K562 (cell line): ENCODE data around the gene AKAP6. TPM values are rescaled to one million over a fixed set of nuclear protein-coding genes. Genes with fewer than 3 reads are reported as not detected.

Source experiments
- ATAC-seq: fragments of 200-7000 bp; cut with Tn5 transposase; 3 replicates; pipeline ENCODE4 v1.9.1; 2020; ENCODE audit warnings: moderate library complexity
- BruUV-seq: library from RNA; stranded (reverse); fragments of 400-500 nt; replicated peaks from 2 replicates; lab custom pipeline; 2021; lab: Mats Ljungman, UMichigan
- CTCF ChIA-PET: fragments of 300-600 bp; formaldehyde crosslinking; extraction: SDS; loops from one replicate; lab custom pipeline; 2021; ENCODE audit warnings: low intra/inter-chr PET ratio; lab: Yijun Ruan, JAX
- POLR2A ChIA-PET: fragments of 300-600, 350-650 bp; sonication (Branson Sonifier 250); formaldehyde crosslinking; extraction: SDS; loops from one replicate; lab custom pipeline; 2021; ENCODE audit warnings: antibody characterized with exemption, inconsistent platforms; lab: Yijun Ruan, JAX
- DNase-seq, 4 experiments: peaks; one replicate each; pipeline versions ENCODE4 v3.0.0 to v3.0.0-alpha.2; 2011 to 2018; ENCODE audit warnings: low spot score in 3 of 4, mixed read lengths in 3 of 4; ENCODE audit errors: extremely low read depth in 1 of 4
- FAIRE-seq: peaks from 2 replicates; lab custom pipeline; 2011; peaks lifted over from hg19 to GRCh38; lab: Jason Lieb, UNC
- H2AFZ ChIP-seq: 2 replicates; pipeline ENCODE4 v1.6.0; 2011; ENCODE audit warnings: low read depth, low read length, control low read depth, inconsistent platforms
- H3K27ac ChIP-seq: fragments of 200-600 bp; 3 replicates; pipeline ENCODE4 v1.8.0; 2011; ENCODE audit warnings: low read depth, mild to moderate bottlenecking, control low read depth, inconsistent platforms, low read length, moderate library complexity, mixed read lengths; ENCODE audit errors: extremely low read depth
- H3K27me3 ChIP-seq, 2 experiments: fragments of 300-600 bp in 1 of 2; 2 replicates in 1 of 2; 3 replicates in 1 of 2; pipeline versions ENCODE4 v1.6.0 to v1.8.0; 2011; ENCODE audit warnings: inconsistent platforms in 2 of 2, low read length in 2 of 2, mild to moderate bottlenecking in 1 of 2, mixed read lengths in 1 of 2, moderate library complexity in 1 of 2; ENCODE audit not compliant: control insufficient read depth in 2 of 2, insufficient read depth in 2 of 2
- H3K36me3 ChIP-seq: fragments of 300-600 bp; 3 replicates; pipeline ENCODE4 v1.8.0; 2011; ENCODE audit warnings: mild to moderate bottlenecking, low read length, inconsistent platforms; ENCODE audit not compliant: control insufficient read depth, insufficient read depth
- H3K4me1 ChIP-seq, 2 experiments: fragments of 200-600 bp in 1 of 2; replicated peaks in 1 of 2; 2 replicates in 1 of 2; 3 replicates in 1 of 2; pipeline versions ENCODE4 v1.5.1 to v1.8.0; 2011; ENCODE audit warnings: inconsistent platforms in 2 of 2, low read length in 2 of 2, mild to moderate bottlenecking in 1 of 2, mixed read lengths in 1 of 2, moderate library complexity in 1 of 2; ENCODE audit not compliant: control insufficient read depth in 2 of 2, insufficient read depth in 2 of 2
- H3K4me2 ChIP-seq: 2 replicates; pipeline ENCODE4 v1.6.1; 2011; ENCODE audit warnings: low read length, control low read depth, inconsistent platforms, mixed read lengths; ENCODE audit not compliant: insufficient read depth
- H3K4me3 ChIP-seq: fragments of 200-600 bp; sonication (generic), shearing (Covaris generic); 2 replicates; pipeline ENCODE4 v1.5.1; 2016; ENCODE audit warnings: control low read depth, inconsistent platforms
- H3K79me2 ChIP-seq: fragments of 200-600 bp; 3 replicates; pipeline ENCODE4 v1.8.0; 2011; ENCODE audit warnings: low read length, inconsistent platforms; ENCODE audit not compliant: control insufficient read depth, insufficient read depth
- H3K9ac ChIP-seq, 2 experiments: 2 replicates each; pipeline versions ENCODE4 v1.6.0 to v1.6.1; 2011; ENCODE audit warnings: low read depth in 2 of 2, low read length in 2 of 2, control low read depth in 1 of 2, inconsistent platforms in 1 of 2, mild to moderate bottlenecking in 1 of 2, mixed read lengths in 1 of 2; ENCODE audit not compliant: insufficient read depth in 1 of 2
- H3K9me1 ChIP-seq: one replicate; pipeline ENCODE4 v1.6.0; 2011; ENCODE audit warnings: inconsistent platforms, mild to moderate bottlenecking, low read length, moderate library complexity; ENCODE audit not compliant: control insufficient read depth, insufficient read depth
- H3K9me3 ChIP-seq: replicated peaks from 2 replicates; pipeline ENCODE4 v1.5.1; 2011; ENCODE audit warnings: low read depth, low read length, inconsistent platforms; ENCODE audit not compliant: control insufficient read depth, insufficient read depth
- H4K20me1 ChIP-seq: replicated peaks from 2 replicates; pipeline ENCODE4 v1.6.1; 2011; ENCODE audit warnings: low read length, inconsistent platforms, mixed read lengths; ENCODE audit not compliant: control insufficient read depth, insufficient read depth
- CEBPG ChIP-seq, 3 experiments: fragments of 200-800 bp in 1 of 3; sonication (Bioruptor generic) in 1 of 3; sonication (generic) in 1 of 3; formaldehyde crosslinking in 1 of 3; IDR thresholded peaks in 2 of 3; conservative IDR thresholded peaks in 1 of 3; 2 replicates each; pipeline versions ENCODE4 v1.6.1 to v1.8.0; 2016 to 2022; ENCODE audit warnings: missing compliant biosample characterization in 2 of 3, missing genetic modification characterization in 2 of 3, mild to moderate bottlenecking in 1 of 3, missing genetic modification reagents in 1 of 3
- ERF ChIP-seq: fragments of 450-650 bp; formaldehyde crosslinking; IDR thresholded peaks from 2 replicates; pipeline ENCODE4 v1.4.0; 2020; ENCODE audit warnings: mild to moderate bottlenecking, mixed read lengths
- FOXK2 ChIP-seq, 2 experiments: fragments of 450-650 bp; IDR thresholded peaks in 1 of 2; conservative IDR thresholded peaks in 1 of 2; 2 replicates each; pipeline ENCODE4 v1.6.1; 2016; ENCODE audit warnings: low read depth in 2 of 2, mild to moderate bottlenecking in 1 of 2
- KDM1A ChIP-seq, 2 experiments: fragments of 450-650 bp; IDR thresholded peaks; 2 replicates each; pipeline ENCODE4 v1.6.1; 2016; ENCODE audit warnings: mild to moderate bottlenecking in 2 of 2
- MEIS2 ChIP-seq: fragments of 450-650 bp; IDR thresholded peaks from 2 replicates; pipeline ENCODE4 v1.6.1; 2014; ENCODE audit warnings: mild to moderate bottlenecking; ENCODE audit not compliant: partially characterized antibody
- SMAD4 ChIP-seq: fragments of 250-450 bp; sonication (Bioruptor Pico); conservative IDR thresholded peaks from 2 replicates; pipeline ENCODE4 v1.8.0; 2021; ENCODE audit warnings: inconsistent platforms, mild to moderate bottlenecking, moderate library complexity
- SRSF9 ChIP-seq: fragments of 200-400 bp; formaldehyde crosslinking; IDR thresholded peaks from 2 replicates; pipeline ENCODE4 v1.6.1; 2017; ENCODE audit warnings: low read depth, low read length, borderline replicate concordance
- in situ Hi-C: fragments of 300-500 bp; cut with MboI; formaldehyde crosslinking; loops from 4 replicates; pipeline ENCODE4 v1.15.0; 2018; ENCODE audit warnings: inconsistent platforms, mixed read lengths
- intact Hi-C: fragments of 100-400 bp; cut with micrococcal nuclease; formaldehyde crosslinking; loops from 2 replicates; pipeline ENCODE4 v1.14.2; 2022
- polyA plus RNA-seq, 8 experiments: library from polyadenylated mRNA; depleted of rRNA in 4 of 8; stranded (reverse) in 5 of 8; unstranded in 3 of 8; fragments of >200 nt; fragmentation: Nextera tagmentation in 2 of 8; fragmentation: Illumina TruSeq in 1 of 8; extraction: Ambion mirVana in 2 of 8; extraction: Trizol in 1 of 8; gene quantifications; 2 replicates each; pipeline versions ENCODE4 v1.2.1 to v1.2.3, GENCODE V29; 2011 to 2014; ENCODE audit warnings: inconsistent platforms in 1 of 8, missing spikeins in 1 of 8
- total RNA-seq, 7 experiments: library from RNA; depleted of rRNA in 6 of 7; stranded (reverse); fragments of >200 nt in 6 of 7; fragmentation: Illumina TruSeq in 2 of 7; extraction: Trizol in 2 of 7; gene quantifications; 2 replicates each; pipeline versions ENCODE4 v1.2.1 to v1.2.3, GENCODE V29; 2011 to 2021; ENCODE audit warnings: low replicate concordance in 1 of 7
- TF ChIP-seq, protein P1 (sequence below): sonication (generic); formaldehyde crosslinking; IDR thresholded peaks from 2 replicates; pipeline ENCODE4 v1.8.0; 2022; ENCODE audit warnings: mild to moderate bottlenecking, missing genetic modification reagents
- TF ChIP-seq, protein P2 (sequence below), 2 experiments: IDR thresholded peaks in 1 of 2; conservative IDR thresholded peaks in 1 of 2; 2 replicates each; pipeline ENCODE4 v1.6.1; 2016; ENCODE audit warnings: low read depth in 2 of 2, mild to moderate bottlenecking in 1 of 2, missing compliant biosample characterization in 1 of 2, missing genetic modification characterization in 1 of 2, moderate library complexity in 1 of 2

The AKAP6 gene
- total and polyA plus RNA-seq, 9 of the 15 experiments (the other 6 are each of a cell fraction or from before 2014, with no cell fraction given): 0.03 to 1.7 (median 0.48) TPM

DNA sequence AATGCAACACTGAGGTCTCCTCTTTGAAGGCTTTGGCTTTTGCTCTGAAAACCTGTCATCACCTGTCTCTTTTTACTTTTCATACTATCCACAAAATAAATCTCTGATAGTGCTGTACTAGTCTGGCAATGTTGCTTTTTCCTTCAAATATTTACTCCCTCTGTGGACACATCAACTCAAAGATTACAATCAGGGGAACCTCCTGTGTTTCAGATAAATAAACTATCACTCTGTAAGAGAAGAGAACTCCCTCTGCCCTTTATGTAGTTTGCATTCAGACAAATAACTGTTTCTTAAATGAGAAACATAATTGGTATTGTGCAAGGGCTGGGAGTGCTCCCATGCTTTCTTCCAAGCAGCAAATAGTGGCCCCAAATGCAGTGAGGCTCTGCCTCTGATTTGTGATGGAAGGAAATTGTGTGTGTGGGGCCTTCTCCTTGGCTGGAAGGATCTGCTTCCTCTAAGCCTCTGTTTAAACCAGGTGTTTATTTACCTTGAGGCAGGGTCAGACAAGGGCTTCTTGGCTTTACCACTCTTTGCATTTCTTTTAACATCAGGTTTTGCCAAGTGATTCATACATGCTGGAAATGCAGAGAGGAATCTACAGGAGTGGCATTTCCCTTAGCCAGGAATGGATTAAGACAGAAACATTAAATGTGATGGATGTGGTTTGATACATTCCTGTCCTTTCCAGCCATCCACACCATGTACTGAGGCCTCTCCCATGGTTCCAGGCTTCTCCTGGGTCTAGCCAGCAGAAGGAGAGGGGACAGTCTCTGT is 69.0 kb downstream of the AKAP6 start:
- Histone ChIP-seq H3K79me2 (no peaks in the 10 kb centered on the region), H3K36me3 (no peaks in the 10 kb centered on the region), H3K9me3 (no peaks in the 10 kb centered on the region), H4K20me1 (no peaks in the 10 kb centered on the region), H3K27ac (no peak overlapping the region), H2AFZ (no peak overlapping the region), H3K27me3 (no peaks in the 10 kb centered on the region), H3K4me3 (no peak overlapping the region), H3K4me1 (no peaks in the 10 kb centered on the region), H3K9me1 (no peaks in the 10 kb centered on the region), H3K9ac (no peak overlapping the region), H3K4me2 (no peak overlapping the region)
- in situ Hi-C loops (no loop called here), intact Hi-C loops (no loop called here)
- DNase-seq: no peak
- ChIA-PET POLR2A (no interaction called here), CTCF (no interaction called here)
- TF ChIP-seq, protein P1, sequence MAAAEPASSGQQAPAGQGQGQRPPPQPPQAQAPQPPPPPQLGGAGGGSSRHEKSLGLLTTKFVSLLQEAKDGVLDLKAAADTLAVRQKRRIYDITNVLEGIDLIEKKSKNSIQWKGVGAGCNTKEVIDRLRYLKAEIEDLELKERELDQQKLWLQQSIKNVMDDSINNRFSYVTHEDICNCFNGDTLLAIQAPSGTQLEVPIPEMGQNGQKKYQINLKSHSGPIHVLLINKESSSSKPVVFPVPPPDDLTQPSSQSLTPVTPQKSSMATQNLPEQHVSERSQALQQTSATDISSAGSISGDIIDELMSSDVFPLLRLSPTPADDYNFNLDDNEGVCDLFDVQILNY: no peak
- no peak for TF ChIP-seq SRSF9
- TF ChIP-seq FOXK2 (conservative IDR thresholded peaks at IDR 0.05 in 1 of 2, IDR thresholded peaks at IDR 0.05 in 1 of 2; ENCODE audit: low read depth in 2 of 2): no peak
- peak; percentile 42 for TF ChIP-seq MEIS2
- TF ChIP-seq ERF: no peak
- TF ChIP-seq CEBPG (CRISPR knock-in tag; IDR thresholded peaks at IDR 0.05): no peak
- 0 out of 4 replicates have a peak, but pooled peaks of 1 of the 2 experiments have one; percentile 25 for TF ChIP-seq CEBPG (tag; conservative IDR thresholded peaks at IDR 0.05 in 1 of 2, IDR thresholded peaks at IDR 0.05 in 1 of 2)
- TF ChIP-seq SMAD4 (CRISPR knock-in tag): no peak
- no peak for TF ChIP-seq KDM1A (IDR thresholded peaks at IDR 0.05)
- TF ChIP-seq, protein P2, sequence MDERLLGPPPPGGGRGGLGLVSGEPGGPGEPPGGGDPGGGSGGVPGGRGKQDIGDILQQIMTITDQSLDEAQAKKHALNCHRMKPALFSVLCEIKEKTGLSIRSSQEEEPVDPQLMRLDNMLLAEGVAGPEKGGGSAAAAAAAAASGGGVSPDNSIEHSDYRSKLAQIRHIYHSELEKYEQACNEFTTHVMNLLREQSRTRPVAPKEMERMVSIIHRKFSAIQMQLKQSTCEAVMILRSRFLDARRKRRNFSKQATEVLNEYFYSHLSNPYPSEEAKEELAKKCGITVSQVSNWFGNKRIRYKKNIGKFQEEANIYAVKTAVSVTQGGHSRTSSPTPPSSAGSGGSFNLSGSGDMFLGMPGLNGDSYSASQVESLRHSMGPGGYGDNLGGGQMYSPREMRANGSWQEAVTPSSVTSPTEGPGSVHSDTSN (CRISPR knock-in tag; IDR thresholded peaks at IDR 0.05; ENCODE audit: low read depth): no peak
- TF ChIP-seq, protein P2 (tag; conservative IDR thresholded peaks at IDR 0.05; ENCODE audit: low read depth): 0 out of 2 replicates have a peak, but pooled peaks have one; percentile 11
- FAIRE-seq: no peak
- no TSS peak for BruUV-seq
- ATAC-seq: no peak
